ENCODE measurements around the gene PCDHGB4.
A peak's percentile ranks its signal among the peaks of the same experiment; 100 is the strongest.

PCDHGB4 gene

GRCh38 chr5:141420855-141421488 is 33.5 kb downstream of the PCDHGB4 start, which contains the start of gene PCDHGA11 (continued):
- TF ChIP-seq ZNF692 (tag by site-specific recombination; IDR thresholded peaks at IDR 0.05) = peak; percentile 41; the same call in 1 of the 2 replicates
- TF ChIP-seq ZNF426 (tag by site-specific recombination; IDR thresholded peaks at IDR 0.05) = no peak
- TF ChIP-seq ZNF791 (tag by site-specific recombination; IDR thresholded peaks at IDR 0.05) = 0 out of 2 replicates have a peak, but pooled peaks have one; percentile 26
- 0 out of 2 replicates have a peak, but pooled peaks have one; percentile 29 for TF ChIP-seq ZNF626 (tag by site-specific recombination; IDR thresholded peaks at IDR 0.05)
- no peak for TF ChIP-seq ZNF747 (tag by site-specific recombination; IDR thresholded peaks at IDR 0.05)
- TF ChIP-seq, protein P1, sequence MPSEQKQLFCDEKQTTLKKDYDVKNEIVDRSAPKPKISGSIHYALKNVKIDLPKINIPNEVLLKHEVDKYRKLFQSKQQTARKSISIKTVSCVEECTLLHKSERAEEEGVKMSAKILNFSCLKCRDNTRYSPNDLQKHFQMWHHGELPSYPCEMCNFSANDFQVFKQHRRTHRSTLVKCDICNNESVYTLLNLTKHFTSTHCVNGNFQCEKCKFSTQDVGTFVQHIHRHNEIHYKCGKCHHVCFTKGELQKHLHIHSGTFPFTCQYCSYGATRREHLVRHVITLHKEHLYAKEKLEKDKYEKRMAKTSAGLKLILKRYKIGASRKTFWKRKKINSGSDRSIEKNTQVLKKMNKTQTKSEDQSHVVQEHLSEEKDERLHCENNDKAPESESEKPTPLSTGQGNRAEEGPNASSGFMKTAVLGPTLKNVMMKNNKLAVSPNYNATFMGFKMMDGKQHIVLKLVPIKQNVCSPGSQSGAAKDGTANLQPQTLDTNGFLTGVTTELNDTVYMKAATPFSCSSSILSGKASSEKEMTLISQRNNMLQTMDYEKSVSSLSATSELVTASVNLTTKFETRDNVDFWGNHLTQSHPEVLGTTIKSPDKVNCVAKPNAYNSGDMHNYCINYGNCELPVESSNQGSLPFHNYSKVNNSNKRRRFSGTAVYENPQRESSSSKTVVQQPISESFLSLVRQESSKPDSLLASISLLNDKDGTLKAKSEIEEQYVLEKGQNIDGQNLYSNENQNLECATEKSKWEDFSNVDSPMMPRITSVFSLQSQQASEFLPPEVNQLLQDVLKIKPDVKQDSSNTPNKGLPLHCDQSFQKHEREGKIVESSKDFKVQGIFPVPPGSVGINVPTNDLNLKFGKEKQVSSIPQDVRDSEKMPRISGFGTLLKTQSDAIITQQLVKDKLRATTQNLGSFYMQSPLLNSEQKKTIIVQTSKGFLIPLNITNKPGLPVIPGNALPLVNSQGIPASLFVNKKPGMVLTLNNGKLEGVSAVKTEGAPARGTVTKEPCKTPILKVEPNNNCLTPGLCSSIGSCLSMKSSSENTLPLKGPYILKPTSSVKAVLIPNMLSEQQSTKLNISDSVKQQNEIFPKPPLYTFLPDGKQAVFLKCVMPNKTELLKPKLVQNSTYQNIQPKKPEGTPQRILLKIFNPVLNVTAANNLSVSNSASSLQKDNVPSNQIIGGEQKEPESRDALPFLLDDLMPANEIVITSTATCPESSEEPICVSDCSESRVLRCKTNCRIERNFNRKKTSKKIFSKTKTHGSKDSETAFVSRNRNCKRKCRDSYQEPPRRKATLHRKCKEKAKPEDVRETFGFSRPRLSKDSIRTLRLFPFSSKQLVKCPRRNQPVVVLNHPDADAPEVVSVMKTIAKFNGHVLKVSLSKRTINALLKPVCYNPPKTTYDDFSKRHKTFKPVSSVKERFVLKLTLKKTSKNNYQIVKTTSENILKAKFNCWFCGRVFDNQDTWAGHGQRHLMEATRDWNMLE (tag by site-specific recombination; conservative IDR thresholded peaks at IDR 0.05; ENCODE audit: low read depth) = no peak
- TF ChIP-seq ZNF660 (tag by site-specific recombination; IDR thresholded peaks at IDR 0.05) = peak; percentile 64
- TF ChIP-seq, protein P2, sequence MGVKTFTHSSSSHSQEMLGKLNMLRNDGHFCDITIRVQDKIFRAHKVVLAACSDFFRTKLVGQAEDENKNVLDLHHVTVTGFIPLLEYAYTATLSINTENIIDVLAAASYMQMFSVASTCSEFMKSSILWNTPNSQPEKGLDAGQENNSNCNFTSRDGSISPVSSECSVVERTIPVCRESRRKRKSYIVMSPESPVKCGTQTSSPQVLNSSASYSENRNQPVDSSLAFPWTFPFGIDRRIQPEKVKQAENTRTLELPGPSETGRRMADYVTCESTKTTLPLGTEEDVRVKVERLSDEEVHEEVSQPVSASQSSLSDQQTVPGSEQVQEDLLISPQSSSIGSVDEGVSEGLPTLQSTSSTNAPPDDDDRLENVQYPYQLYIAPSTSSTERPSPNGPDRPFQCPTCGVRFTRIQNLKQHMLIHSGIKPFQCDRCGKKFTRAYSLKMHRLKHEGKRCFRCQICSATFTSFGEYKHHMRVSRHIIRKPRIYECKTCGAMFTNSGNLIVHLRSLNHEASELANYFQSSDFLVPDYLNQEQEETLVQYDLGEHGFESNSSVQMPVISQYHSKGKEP (tag by site-specific recombination; IDR thresholded peaks at IDR 0.05) = 0 out of 2 replicates have a peak, but pooled peaks have one; percentile 31
- TF ChIP-seq ZFP69B (tag by site-specific recombination; IDR thresholded peaks at IDR 0.05) = peak; percentile 37; the same call in 1 of the 2 replicates
- TF ChIP-seq SCRT2 (tag by site-specific recombination; IDR thresholded peaks at IDR 0.05) = no peak
- TF ChIP-seq, protein P3, sequence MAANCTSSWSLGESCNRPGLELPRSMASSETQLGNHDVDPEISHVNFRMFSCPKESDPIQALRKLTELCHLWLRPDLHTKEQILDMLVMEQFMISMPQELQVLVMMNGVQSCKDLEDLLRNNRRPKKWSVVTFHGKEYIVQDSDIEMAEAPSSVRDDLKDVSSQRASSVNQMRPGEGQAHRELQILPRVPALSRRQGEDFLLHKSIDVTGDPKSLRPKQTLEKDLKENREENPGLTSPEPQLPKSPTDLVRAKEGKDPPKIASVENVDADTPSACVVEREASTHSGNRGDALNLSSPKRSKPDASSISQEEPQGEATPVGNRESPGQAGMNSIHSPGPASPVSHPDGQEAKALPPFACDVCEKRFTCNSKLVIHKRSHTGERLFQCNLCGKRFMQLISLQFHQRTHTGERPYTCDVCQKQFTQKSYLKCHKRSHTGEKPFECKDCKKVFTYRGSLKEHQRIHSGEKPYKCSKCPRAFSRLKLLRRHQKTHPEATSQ (tag by site-specific recombination; IDR thresholded peaks at IDR 0.05) = no peak
- TF ChIP-seq, protein P4, sequence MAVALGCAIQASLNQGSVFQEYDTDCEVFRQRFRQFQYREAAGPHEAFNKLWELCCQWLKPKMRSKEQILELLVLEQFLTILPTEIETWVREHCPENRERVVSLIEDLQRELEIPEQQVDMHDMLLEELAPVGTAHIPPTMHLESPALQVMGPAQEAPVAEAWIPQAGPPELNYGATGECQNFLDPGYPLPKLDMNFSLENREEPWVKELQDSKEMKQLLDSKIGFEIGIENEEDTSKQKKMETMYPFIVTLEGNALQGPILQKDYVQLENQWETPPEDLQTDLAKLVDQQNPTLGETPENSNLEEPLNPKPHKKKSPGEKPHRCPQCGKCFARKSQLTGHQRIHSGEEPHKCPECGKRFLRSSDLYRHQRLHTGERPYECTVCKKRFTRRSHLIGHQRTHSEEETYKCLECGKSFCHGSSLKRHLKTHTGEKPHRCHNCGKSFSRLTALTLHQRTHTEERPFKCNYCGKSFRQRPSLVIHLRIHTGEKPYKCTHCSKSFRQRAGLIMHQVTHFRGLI (tag by site-specific recombination; IDR thresholded peaks at IDR 0.05) = no peak
- no peak for TF ChIP-seq YY2 (tag by site-specific recombination; IDR thresholded peaks at IDR 0.05)
- TF ChIP-seq ZBTB17 (tag by site-specific recombination; IDR thresholded peaks at IDR 0.05) = peak; percentile 81
- peak; percentile 29; the same call in 1 of the 2 replicates for TF ChIP-seq KLF8 (tag by site-specific recombination; IDR thresholded peaks at IDR 0.05)
- TF ChIP-seq BCL11B (tag by site-specific recombination; IDR thresholded peaks at IDR 0.05; ENCODE audit: low read depth) = no peak
- TF ChIP-seq ZNF23 (tag by site-specific recombination; IDR thresholded peaks at IDR 0.05; ENCODE audit: borderline replicate concordance) = no peak
- TF ChIP-seq ZNF501 (tag by site-specific recombination; IDR thresholded peaks at IDR 0.05) = 0 out of 2 replicates have a peak, but pooled peaks have one; percentile 20
- peak; percentile 35; the same call in 1 of the 2 replicates for TF ChIP-seq ZNF341 (tag by site-specific recombination; IDR thresholded peaks at IDR 0.05; ENCODE audit: low read depth)
- 0 out of 2 replicates have a peak, but pooled peaks have one; percentile 20 for TF ChIP-seq ZNF335 (tag by site-specific recombination; conservative IDR thresholded peaks at IDR 0.05)
- peak; percentile 33; the same call in 1 of the 2 replicates for TF ChIP-seq ZNF184 (tag by site-specific recombination; IDR thresholded peaks at IDR 0.05)
- TF ChIP-seq ZNF792 (tag by site-specific recombination; IDR thresholded peaks at IDR 0.05) = no peak
- peak; percentile 99 for TF ChIP-seq ZNF266 (tag by site-specific recombination; IDR thresholded peaks at IDR 0.05; ENCODE audit: low read depth)
- TF ChIP-seq, protein P5, sequence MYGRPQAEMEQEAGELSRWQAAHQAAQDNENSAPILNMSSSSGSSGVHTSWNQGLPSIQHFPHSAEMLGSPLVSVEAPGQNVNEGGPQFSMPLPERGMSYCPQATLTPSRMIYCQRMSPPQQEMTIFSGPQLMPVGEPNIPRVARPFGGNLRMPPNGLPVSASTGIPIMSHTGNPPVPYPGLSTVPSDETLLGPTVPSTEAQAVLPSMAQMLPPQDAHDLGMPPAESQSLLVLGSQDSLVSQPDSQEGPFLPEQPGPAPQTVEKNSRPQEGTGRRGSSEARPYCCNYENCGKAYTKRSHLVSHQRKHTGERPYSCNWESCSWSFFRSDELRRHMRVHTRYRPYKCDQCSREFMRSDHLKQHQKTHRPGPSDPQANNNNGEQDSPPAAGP (tag by site-specific recombination; IDR thresholded peaks at IDR 0.05) = no peak
- no peak for TF ChIP-seq HOXA7 (CRISPR knock-in tag; IDR thresholded peaks at IDR 0.05; ENCODE audit: borderline replicate concordance)
- TF ChIP-seq ZNF10 (tag by site-specific recombination; IDR thresholded peaks at IDR 0.05) = peak; percentile 60; the same call in 1 of the 2 replicates
- no peak for TF ChIP-seq ZNF274 (IDR thresholded peaks at IDR 0.05; ENCODE audit: low read length)
- TF ChIP-seq ZNF274 (tag by site-specific recombination; IDR thresholded peaks at IDR 0.05; ENCODE audit: borderline replicate concordance) = no peak
